Glutamatergic neuron (in vitro differentiated cells): ENCODE data around the gene ATP1A2. TPM values are rescaled to one million over a fixed set of nuclear protein-coding genes. Genes with fewer than 3 reads are reported as not detected.

ENCODE experiments used
- DNase-seq: peaks from one replicate; pipeline ENCODE4 v3.0.0; 2022
- H3K27ac Mint-ChIP-seq: one replicate; pipeline ENCODE4 v1.8.0; 2020; ENCODE audit warnings: mild to moderate bottlenecking, mixed read lengths, inconsistent platforms; ENCODE audit not compliant: unreplicated experiment
- H3K27me3 Mint-ChIP-seq: one replicate; pipeline ENCODE4 v1.8.0; 2020; ENCODE audit warnings: mild to moderate bottlenecking, moderate library complexity, mixed read lengths, inconsistent platforms; ENCODE audit not compliant: unreplicated experiment
- H3K36me3 Mint-ChIP-seq: one replicate; pipeline ENCODE4 v1.8.0; 2020; ENCODE audit warnings: mild to moderate bottlenecking, mixed read lengths, inconsistent platforms; ENCODE audit not compliant: unreplicated experiment
- H3K4me1 Mint-ChIP-seq: one replicate; pipeline ENCODE4 v1.8.0; 2020; ENCODE audit warnings: mild to moderate bottlenecking, low read depth, mixed read lengths, inconsistent platforms; ENCODE audit not compliant: unreplicated experiment
- H3K4me3 Mint-ChIP-seq: one replicate; pipeline ENCODE4 v1.8.0; 2020; ENCODE audit warnings: mild to moderate bottlenecking, mixed read lengths, inconsistent platforms; ENCODE audit not compliant: unreplicated experiment
- H3K9me3 Mint-ChIP-seq: one replicate; pipeline ENCODE4 v1.8.0; 2020; ENCODE audit warnings: mild to moderate bottlenecking, moderate library complexity, mixed read lengths, inconsistent platforms; ENCODE audit not compliant: unreplicated experiment
- total RNA-seq: library from RNA; stranded (reverse); fragmentation: NEBNext Ultra II Directional; extraction: Animal tissue kit (Norgen Biotek cat#: 25700); gene quantifications from one replicate; pipeline ENCODE4 v1.2.1, GENCODE V29; 2021; ENCODE audit not compliant: unreplicated experiment
- TF ChIP-seq, protein P1 (sequence below): fragments of 200-600 bp; sonication (generic); IDR thresholded peaks from one replicate; pipeline ENCODE4 v1.5.0; 2021; ENCODE audit not compliant: partially characterized antibody, unreplicated experiment

Gene ATP1A2
- total RNA-seq, 1 donor from 2014 or later, result not detected

DNA sequence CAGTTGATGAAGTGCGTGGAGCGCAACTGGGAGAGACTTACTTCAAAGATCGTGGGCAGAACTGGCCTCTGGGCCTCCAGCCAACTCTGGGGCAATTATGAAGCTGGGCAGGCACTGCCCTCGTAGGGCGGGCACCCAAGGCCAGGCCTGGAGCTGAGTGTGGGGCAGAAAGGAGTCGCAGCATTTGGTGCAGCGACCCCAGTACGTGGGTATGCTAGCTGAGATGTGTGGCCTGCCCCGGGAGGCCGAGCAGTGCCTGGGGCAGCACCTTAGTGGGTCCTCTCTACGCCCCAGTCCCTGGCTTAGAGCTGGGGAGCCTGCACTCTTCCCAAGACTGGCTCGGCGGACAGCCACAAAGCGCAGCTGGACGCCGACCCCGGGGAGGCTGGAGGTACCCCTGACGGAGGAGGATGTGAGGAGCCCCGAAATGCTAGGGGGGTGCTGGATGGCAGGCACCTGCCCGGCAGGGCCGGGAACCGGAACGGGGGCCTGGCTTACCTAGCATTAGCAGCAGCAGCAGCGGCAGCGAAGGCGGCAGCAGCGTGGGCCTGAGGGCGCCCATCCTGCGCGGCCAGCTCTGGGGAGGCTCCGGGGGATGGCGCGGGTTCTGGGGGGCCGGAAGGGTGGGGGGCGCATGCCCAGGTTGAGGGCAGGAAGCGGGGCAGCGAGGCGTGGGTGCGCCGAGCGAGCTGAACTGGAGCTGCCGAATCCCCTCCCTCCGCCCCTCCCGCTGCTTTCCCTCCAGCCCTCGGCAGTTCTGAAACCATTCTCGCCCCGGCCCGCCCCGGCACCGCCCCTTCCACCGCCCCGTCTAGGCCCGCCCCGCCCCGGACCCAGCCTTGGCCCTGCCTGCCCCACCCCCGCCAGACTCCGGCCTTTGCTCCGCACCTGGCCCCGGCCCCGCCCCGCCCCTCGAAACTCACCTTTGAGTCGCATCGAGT lies 17.4 kb upstream of the ATP1A2 start, which contains the start of gene IGSF8:
TSS of gene IGSF8 (minus strand) at position 709 of the 941 bp plus-strand sequence. CDS start at position 562, 147 bp downstream.
- TF ChIP-seq, protein P1, sequence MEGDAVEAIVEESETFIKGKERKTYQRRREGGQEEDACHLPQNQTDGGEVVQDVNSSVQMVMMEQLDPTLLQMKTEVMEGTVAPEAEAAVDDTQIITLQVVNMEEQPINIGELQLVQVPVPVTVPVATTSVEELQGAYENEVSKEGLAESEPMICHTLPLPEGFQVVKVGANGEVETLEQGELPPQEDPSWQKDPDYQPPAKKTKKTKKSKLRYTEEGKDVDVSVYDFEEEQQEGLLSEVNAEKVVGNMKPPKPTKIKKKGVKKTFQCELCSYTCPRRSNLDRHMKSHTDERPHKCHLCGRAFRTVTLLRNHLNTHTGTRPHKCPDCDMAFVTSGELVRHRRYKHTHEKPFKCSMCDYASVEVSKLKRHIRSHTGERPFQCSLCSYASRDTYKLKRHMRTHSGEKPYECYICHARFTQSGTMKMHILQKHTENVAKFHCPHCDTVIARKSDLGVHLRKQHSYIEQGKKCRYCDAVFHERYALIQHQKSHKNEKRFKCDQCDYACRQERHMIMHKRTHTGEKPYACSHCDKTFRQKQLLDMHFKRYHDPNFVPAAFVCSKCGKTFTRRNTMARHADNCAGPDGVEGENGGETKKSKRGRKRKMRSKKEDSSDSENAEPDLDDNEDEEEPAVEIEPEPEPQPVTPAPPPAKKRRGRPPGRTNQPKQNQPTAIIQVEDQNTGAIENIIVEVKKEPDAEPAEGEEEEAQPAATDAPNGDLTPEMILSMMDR, result no peak
- Mint-ChIP-seq H3K27ac (peak within 1 kb of the TSS; percentile 7), H3K36me3 (no peaks in the 10 kb centered on the region), H3K4me3 (peak within 1 kb of the TSS; percentile 90), H3K4me1 (peaks cover 26% of the 10 kb centered on the region), H3K9me3 (peaks cover 8% of the 10 kb centered on the region), H3K27me3 (peaks cover 12% of the 10 kb centered on the region)
- peak; percentile 86 for DNase-seq

DNA sequence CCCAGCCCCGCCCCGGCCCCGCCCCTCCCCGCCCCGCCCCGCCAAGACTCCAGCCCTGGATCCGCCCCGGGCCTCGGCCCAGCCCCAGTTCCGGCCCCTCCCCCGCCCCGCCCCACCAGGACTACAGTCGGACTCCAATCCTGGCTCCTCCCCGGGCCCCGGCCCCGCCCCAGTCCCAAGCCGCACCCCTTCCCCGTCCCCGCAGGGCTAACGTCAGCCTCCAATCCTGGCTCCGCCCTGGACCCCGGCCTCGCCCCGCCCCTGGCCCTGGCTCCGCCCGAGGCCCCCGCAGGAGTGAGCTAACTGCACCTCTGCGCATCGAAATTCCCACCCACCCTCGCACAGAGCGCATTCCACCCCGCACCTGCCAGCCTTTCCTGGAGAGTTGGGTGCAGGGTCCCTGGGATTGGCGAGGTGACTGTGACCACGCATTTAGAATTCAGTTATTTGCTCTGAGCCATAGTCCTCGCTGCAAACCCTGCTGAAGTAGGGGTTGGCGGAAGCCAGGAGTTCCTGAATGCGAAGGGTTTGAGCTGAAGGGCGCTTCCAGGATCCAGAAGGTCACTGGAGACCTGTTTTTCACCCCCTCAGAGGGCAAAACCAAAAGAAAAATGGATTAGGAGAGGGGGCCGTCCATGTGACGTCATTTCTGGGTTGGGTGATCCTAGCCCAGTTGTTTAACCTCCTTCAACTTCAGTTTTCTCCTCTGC lies 16.6 kb upstream of the ATP1A2 start:
- H3K27ac Mint-ChIP-seq, result no peak overlapping the region
- peaks cover 6% of the 10 kb centered on the region for H3K9me3 Mint-ChIP-seq
- H3K4me1 Mint-ChIP-seq, result peaks cover 30% of the 10 kb centered on the region
- peaks cover 16% of the 10 kb centered on the region for H3K27me3 Mint-ChIP-seq
- no peaks in the 10 kb centered on the region for H3K36me3 Mint-ChIP-seq
- DNase-seq, result peak; percentile 99
- H3K4me3 Mint-ChIP-seq, result peak overlapping the region; percentile 53
- TF ChIP-seq, protein P1, result no peak

DNA sequence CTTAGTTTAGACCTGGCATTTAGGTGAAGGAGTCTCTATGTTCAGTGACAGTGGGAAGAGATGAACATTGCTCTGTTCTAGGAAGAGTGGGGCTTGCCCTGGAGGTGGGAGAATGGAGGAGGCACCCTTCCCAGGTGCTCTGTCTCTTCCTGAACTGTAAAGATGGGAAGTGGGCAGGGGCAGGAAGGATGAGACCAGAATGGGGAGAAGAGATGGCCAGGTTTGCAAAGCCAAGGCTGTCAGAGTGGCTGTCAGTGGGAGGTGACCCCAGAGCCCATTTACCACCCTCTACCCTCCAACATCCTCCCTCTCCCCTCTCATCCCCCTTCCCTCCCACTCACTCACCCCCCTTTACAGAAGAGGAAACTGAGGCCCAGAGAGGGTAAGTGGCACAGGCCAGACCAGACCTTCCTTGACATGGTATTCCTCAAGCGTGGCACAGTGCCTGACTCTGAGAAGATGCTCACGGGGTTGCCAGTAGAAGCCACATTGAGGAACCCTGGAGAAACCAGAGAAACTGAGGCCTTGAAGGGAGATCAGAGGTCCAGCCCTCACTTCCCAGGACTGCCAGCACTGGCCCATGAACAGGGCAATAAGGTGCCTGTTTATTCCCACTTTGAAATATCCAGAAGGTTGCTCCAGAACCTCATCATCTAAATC lies 15.7 kb upstream of the ATP1A2 start:
- H3K4me3 Mint-ChIP-seq, result no peak overlapping the region
- H3K9me3 Mint-ChIP-seq, result peaks cover 9% of the 10 kb centered on the region
- H3K36me3 Mint-ChIP-seq, result no peaks in the 10 kb centered on the region
- peaks cover 32% of the 10 kb centered on the region for H3K4me1 Mint-ChIP-seq
- no peak for DNase-seq
- TF ChIP-seq, protein P1, result no peak
- H3K27me3 Mint-ChIP-seq, result peaks cover 20% of the 10 kb centered on the region
- no peak overlapping the region for H3K27ac Mint-ChIP-seq

DNA sequence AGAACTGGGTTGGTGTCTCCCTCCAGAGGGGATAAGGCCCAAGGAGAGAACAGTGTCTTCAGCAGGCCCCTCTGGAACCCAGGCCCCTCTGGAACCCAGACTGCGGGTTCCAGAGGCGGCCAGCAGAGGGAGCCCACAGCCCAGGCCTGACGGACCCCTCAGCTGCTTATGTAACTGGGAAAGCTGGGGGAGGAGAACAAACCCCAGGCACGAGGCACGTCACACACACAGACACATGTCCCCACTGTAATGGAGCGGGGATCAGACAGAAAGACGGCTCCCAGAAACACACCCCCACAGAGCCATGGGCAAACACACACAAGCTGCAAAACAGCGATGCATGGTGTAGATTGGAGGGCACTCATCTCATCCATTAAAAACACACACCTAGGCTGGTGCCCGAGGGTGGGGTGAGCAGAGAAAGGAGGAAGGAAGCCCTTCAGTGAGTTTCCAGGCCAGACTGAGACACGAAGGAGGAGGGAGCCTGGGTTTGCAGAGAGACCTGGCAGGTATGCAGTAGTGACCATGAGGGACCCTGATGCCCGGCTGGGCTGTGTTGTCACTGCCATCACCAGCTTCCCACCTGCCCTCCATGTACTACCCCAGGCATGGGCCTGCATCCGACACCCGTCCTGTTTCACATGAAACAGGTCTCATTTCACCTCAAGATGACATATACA lies 14.4 kb upstream of the ATP1A2 start:
- peak; percentile 83 for DNase-seq
- Mint-ChIP-seq H3K4me3 (peak overlapping the region; percentile 34), H3K9me3 (peaks cover 6% of the 10 kb centered on the region), H3K4me1 (peaks cover 30% of the 10 kb centered on the region), H3K27me3 (peaks cover 17% of the 10 kb centered on the region), H3K36me3 (no peaks in the 10 kb centered on the region), H3K27ac (peak overlapping the region; percentile 80)
- TF ChIP-seq, protein P1, result peak; percentile 86
